Daoy (cell line): ENCODE data around the gene THSD4. TPM values are rescaled to one million over a fixed set of nuclear protein-coding genes. Genes with fewer than 3 reads are reported as not detected.
A peak's percentile ranks its signal among the peaks of the same experiment; 100 is the strongest.

Experiments used
- DNase-seq: peaks from one replicate; pipeline ENCODE4 v3.0.0-alpha.2; 2015; ENCODE audit warnings: low read depth
- total RNA-seq: library from RNA; depleted of rRNA; stranded (reverse); fragments of >200 nt; shearing (Covaris generic); gene quantifications from 2 replicates; pipeline ENCODE4 v1.2.3, GENCODE V29; 2014

Gene THSD4
- total RNA-seq, 1 experiment from 2014 or later, result 5.4 TPM

DNA sequence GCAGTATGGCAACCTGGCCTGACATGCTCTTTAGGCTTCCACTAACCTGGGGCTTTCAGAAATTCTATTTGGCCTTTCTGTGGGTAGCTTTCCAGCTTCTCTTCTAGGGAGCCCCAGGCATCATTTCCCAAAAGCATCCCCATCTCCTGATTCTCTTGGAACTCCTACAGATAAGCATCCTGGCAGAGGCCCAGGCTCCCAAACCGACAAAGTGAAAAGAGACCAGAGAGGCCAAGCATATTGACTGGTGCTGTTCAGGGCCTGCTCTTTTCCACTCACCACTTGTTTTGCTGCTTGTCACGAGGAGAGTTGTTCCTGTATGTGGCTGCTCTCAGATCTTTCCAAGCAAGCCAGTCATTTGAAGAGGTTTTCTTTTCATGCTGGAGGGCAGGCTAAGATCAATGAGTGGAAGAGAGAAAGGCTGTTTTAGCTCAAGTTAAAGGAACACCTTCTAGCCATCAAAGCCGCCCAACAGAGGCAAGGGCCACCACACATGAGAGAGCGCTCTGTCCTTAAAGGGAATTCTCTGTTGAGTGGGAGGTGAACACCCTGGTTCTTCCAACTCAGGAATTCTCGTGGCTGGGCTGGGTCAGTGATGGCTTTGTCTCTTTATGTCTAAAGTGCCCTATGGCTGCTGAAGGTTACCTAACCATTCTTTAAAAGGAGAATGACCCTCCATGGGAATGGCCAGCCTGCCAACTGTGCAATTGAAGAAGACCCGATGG lies 664.0 kb downstream of the THSD4 start:
- no peak for DNase-seq

GRCh38 chr15:71780115-71780976 lies 665.1 kb downstream of the THSD4 start:
- DNase-seq, result no peak

GRCh38 chr15:71781179-71781964 lies 666.1 kb downstream of the THSD4 start:
- no peak for DNase-seq

- DNase-seq, result no peak
Measured at GRCh38 chr15:71781965-71782265, 666.6 kb downstream of the THSD4 start.

DNA sequence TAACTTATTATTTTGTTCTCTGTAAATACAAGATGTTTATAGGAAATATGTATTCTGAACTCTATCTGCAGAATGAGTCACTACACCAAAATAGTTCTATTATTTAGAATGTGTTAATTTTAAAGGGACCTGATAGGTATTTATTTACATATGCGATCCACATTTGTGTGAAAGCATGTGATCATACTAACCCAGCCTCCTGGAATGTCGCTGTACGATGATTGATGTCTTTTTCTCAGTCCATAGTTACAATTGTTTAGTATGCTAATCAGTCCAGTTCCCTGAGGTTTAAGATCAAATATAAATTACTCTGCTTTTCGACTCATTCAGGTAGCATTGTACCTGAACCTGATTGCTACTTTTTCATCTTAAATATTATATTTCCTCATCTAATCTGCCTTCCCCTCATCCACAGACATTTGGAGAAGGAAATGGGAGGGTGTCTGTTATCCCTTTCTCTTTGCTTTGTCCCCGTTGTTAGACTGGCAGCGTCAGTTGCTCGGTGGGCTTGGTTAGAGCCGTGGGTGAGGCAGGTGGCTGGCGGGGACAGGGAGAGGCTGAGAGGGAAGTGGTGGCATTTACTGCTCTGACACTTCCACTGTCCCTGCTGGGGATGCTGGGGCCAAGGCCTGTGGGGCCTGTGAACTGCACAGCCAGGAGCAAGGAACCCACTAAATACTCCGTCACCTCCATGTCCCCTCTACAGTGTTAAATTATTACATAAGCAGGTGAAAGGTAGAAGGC lies 667.3 kb downstream of the THSD4 start:
- no peak for DNase-seq

GRCh38 chr15:71784719-71785118 lies 669.4 kb downstream of the THSD4 start:
- DNase-seq, result no peak

- DNase-seq, result no peak
Measured at GRCh38 chr15:71785996-71786395, 670.7 kb downstream of the THSD4 start.

GRCh38 chr15:71786673-71787072 lies 671.4 kb downstream of the THSD4 start:
- DNase-seq, result no peak

- no peak for DNase-seq
Measured at GRCh38 chr15:71788646-71789579, 673.6 kb downstream of the THSD4 start.

DNA sequence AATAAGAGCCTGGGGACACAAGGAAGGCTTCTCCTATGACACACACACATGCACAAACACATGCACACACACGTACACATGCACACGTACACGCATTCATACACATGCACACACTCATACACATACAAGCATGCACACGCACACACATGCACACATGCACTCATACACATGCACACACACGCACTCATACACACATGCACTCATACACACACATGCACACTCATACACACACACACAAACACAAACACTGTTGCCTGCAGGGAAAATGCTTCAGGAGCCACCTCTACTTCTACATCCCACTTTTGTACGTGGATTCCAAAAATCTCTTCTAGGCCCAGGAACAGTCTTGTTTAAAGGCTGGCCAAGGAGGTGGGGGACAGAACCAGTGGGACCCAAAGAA lies 674.3 kb downstream of the THSD4 start:
- no peak for DNase-seq

DNA sequence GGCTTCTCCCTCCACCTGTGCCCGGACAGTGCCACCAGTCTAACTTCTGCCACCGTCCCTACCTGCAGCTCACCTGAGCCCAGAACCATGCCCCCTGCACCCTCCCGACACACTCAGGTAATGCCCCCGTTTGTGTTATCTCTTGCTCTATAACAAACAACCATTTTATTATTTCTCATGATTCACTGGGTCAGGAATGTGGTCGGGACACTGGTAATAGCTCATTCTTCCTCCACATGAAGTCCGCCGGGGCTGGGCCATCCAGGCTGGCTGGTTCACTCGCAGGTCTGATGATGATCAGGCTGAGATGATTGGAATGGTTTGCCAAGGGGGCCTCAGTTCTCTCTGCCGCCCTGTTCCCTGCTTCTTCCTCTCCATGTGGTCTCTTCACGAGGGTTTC lies 674.8 kb downstream of the THSD4 start:
- DNase-seq, result peak; percentile 72

GRCh38 chr15:71791975-71792374 lies 676.7 kb downstream of the THSD4 start:
- DNase-seq, result no peak

DNA sequence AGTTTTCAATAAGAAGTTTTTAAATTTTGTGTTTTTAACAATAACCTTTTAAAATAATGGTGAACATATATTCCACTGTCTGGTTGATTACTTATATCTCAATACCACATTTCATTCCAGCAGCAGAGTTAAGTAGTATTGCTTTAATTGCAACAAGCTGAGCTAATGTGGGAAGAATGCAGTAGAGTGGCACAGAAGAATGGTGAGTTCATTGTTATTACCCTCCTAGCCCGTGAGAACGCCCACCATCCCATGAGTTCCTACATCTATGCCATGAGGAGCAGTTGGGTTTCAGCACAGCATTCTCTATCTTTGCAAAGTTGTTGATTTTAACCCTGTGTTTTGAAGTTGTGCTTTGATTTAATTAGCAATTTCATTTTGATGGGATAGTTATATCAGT lies 677.2 kb downstream of the THSD4 start:
- peak; percentile 90 for DNase-seq

DNA sequence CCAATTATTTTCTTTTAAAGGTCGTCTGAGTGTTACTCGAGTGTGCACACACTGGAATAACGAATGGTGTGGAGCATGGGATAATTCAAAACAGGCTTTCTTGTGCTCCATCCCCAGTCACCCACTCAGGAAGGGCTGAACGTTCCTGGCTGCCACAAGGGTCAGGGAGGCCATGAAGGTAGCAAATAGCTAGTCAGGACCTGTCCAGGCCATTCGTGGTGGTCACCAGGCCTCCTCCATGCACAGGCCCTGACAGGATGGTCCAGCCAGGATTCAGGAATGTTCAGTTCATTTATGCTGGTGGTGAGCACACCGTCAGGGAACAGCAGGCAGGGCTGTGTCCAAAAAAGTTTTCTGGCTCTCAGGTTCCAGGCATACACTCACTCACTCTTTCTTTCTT lies 683.4 kb downstream of the THSD4 start:
- no peak for DNase-seq

DNA sequence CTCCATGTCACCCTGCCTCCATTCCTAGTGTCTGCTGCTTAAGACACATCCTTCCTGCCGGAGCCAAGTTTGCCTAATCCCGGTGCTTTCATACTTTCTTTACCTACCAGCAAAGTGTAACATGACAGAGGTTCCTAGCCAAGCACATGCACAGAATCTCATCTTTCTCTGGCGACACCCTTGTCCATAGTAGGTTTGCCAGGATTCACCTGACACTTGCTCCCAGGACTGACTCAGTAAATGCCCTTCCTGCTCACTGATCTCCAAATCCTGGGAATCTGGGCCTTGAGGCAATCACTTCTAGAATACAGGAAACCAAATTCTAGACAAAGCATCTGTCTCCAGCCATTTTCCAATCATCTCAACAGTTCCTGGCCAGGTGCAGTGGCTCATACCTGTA lies 684.9 kb downstream of the THSD4 start:
- no peak for DNase-seq

DNA sequence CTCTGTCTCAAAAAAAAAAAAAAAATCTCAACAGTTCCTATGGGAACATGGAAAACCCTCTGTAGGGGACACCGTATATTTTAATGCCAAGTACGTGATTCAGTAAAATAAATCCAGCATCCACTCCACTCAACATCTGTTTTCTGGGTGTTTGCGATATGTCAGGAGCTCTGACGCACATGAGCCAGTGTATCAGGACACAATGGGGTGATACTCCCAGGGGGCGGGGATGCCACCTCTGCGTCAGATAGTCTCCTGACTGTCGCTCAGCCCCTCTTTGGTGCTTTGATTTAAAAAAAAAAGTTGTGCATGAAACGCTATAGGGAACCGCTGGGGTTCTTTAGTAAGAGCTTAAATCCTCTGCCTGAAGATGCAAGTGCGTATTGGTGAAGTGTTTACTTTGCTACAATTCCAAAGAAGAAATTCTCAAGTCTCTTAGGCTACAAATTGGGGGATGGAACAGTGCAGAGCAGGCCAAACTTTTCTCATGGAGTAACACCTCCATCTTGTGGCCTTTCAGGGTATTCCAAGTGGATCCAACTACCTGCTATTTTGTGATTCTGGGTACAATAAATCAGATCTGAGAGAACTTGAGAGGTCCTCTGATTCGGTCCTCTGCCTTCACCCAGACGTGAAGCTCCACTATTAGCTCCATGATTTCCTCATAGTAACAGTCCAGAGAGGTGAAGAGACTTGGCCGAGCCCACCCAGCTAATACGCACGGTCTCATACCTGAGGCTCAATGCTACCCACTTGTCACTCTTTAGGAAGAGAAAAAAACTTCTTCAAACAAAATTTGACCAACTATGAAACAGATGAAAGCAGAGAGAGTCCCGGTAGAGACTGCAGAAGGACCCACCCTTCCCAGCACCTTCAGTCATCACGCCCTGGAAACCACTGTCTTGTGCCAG lies 685.8 kb downstream of the THSD4 start:
- peak; percentile 63 for DNase-seq

- no peak for DNase-seq
Measured at GRCh38 chr15:71801935-71802655, 686.8 kb downstream of the THSD4 start.

DNA sequence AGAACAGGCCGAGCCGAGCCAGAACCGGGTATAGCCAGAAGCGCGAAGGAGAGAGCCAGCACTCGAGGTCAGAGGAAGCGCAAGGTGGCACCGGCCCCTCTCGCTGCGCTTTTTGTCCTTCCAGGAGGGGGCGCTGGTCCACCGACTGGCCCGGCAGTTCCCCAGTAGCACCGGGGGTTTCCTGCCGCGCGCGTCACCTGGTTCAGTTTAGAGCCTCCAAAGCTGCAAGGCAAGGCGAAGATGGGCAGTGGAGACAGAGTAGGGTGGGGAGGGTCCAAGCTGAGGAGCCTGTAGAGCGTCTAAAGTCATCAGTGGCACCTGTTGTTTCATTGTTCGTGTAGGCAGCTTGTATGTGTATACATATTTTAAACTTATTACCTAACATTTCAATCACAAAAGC lies 687.5 kb downstream of the THSD4 start:
- DNase-seq, result no peak

- no peak for DNase-seq
Measured at GRCh38 chr15:71804226-71804625, 689.0 kb downstream of the THSD4 start.
